Left hindlimb (tissue), 1 donor: ENCODE results near the gene FLYWCH2.

ENCODE experiments used
- DNase-seq: peaks from one replicate; pipeline ENCODE4 v3.0.0-alpha.2; 2018

The FLYWCH2 gene

GRCh38 chr16:2882650-2883457 is at the start of gene FLYWCH2:
Gene FLYWCH2 (plus strand): TSS chr16:2883215. CDS start chr16:2896450, 13,235 bp downstream.
- peak; percentile 98 for DNase-seq

DNA sequence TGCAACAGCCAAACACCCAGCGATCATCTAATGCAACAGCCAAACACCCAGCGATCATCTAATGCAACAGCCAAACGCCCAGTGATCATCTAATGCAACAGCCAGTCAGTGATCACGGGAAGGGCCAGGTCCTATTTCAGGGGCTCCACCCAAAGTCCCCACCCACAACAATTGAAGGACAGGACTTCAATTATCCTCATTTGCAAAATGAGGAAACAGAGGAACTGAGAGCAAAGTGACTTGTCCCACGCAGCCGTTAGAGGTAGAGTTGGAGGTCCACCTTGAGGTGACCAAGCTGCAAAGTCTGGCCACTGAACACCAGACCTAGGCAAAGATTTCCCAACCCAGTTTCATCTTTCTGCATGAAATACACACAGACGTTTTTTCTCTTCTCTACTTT is 49.2 kb upstream of the FLYWCH2 start:
- no peak for DNase-seq

DNA sequence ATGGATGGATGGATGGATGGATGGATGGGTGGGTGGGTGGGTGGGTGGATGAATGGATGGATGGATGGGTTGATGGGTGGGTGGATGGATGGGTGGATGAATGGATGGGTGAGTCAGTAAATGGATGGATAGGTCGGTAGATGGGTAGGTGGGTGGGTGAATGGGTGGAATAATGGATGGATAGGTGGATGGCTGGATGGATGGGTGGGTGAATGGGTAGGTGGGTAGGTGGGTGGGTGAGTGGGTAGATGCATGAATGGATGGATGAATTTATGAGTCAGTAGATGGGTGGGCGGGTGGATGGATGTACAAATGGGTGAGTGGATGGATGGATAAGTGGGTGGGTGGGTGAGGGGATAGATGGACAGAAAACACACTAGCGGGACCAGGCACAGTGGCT is 48.0 kb upstream of the FLYWCH2 start:
- no peak for DNase-seq

GRCh38 chr16:2835638-2836493 is 47.1 kb upstream of the FLYWCH2 start:
- DNase-seq = peak; percentile 61

GRCh38 chr16:2836646-2837508 is 46.1 kb upstream of the FLYWCH2 start:
- DNase-seq = no peak

- peak; percentile 70 for DNase-seq
Measured at GRCh38 chr16:2838928-2839327, 44.1 kb upstream of the FLYWCH2 start.

DNA sequence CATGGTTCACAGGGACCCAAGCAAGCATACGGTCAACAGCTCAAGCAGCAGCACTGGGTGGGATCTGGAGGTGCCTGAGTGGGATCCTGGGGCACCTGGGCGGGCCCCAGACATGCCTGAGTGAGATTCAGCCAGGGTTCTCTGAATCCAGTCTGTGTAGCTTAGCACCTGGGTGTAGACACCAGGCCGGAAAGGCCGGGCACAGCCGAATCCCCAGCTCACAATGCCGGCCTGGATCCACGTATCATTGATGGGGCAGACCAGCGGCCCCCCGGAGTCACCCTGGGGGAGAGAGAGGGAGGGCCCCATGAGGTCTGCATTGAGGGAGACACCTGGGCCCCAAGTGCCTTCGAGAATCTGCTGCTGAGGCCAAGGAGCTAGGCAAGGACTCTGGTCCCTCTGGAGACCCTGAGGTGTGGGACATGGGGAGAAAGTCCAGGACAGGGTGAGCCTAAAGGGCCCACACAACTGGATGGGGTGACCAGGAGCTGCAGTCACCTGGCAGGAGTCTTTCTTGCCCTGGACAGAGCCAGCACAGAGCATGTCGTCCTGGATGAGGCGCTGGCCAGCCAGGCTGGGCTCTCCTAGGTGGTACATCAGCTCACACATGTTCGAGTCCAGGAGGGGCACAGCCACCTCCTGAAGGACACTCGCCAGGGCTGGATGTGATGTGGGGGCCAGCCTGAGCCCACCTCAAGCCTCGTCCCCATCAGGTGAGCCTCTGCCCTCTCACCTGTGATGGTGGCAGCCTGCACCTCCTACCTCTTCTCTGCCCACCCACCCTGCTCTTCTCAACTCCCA is 43.2 kb upstream of the FLYWCH2 start:
- DNase-seq = no peak

DNA sequence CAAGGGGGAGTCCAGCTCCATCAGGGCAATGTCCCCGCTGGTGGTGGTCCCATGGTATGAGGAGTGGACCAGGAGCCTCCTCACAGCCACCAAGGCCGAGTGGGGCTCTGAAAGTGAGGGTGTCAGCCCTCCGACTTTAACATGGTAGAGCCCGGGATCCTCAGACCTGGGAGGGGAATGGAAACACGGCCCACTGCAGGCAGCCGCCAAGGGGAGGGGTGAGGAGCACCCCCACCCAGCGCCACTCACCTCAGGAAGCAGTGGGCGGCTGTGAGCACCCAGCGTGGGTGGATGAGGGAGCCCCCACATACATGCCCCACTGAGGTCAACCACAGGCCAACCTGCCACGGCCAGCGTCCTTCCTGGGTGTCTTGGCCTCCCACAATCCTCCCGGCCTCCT is 42.1 kb upstream of the FLYWCH2 start:
- DNase-seq = no peak

DNA sequence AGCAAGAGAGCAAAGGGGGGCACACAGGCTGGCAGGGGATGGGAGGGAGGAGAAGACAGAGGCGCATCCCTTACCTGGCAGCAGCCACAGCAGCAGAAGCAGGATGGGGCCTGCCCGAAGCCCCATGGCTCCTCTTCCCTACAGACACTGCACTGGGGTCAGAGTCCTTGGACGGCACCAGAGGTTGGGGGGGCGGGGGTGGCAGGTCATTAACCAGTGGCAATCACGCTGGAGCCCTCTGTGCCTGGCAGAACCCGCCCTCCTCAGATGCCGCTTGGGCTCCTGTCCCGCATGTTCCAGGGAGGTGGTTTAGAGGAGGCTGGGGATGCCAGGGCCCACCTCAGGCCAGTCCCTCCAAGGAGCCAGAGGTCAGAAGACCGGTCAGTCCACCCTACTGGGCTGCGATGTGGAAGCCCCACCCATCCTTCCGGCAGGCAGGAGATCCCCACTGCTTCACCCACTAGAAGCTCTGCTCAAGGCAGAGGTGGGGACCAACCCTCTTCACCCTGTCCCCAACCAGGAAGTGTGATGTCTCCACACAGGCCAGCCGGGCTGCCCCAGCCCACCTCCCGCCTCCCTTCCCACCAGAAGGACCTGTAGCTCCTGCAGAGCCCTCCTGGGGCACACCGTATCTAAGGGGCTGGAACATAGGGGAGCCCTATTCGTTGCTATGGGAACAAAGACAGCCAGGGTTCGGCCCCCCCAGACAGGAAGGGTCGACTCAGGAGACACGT is 41.2 kb upstream of the FLYWCH2 start:
- no peak for DNase-seq

DNA sequence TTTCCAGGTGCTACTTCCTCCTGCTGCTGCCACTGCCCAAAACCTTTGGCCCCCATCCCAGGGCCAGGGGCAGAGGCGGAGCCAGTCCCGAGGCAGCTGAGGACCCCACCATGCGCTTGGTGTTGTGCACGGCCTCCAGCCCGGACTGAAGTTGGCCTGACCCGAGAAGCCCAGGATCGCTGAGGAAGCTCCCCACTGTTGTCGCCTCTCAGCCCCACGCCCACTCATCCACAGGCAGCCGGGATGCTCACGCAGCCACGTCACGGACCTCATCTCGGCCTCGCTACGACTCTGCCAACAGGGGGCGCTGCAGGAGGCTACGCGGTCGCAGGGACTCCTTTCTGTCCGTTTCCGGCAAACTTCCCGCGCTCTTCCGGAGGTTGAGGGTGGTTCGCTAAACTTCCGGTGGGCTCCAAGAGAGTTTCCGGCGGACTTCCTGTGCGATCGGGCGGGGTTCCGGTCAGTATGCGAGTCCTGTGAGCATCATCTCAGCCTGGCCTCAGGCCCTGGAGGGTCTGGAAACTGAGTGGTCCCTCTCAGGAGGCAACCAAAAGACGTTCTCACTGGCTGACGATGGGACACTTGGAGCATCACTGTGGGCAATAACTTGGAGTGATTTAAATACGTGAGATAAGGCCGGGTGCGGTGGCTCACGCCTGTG is 40.5 kb upstream of the FLYWCH2 start:
- no peak for DNase-seq

GRCh38 chr16:2843526-2843925 is 39.5 kb upstream of the FLYWCH2 start:
- DNase-seq = no peak

DNA sequence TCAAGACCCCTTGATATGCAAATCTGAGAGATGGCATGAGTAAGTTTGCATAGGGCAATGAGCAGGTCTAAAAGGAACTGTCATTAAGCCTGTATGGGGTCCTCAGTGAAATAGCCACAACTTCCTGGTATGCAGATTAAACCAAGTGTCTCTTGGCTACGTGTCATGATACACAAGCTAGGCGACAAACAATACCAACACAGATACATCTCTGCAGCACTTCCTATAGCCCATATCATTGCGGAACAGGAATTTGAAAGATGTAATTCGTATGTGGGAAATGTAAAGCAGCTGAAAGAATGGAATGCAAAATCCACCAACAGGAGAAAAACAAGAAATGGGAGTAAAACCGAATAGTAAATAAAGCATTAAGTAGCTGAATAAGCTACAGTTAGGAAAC is 37.9 kb upstream of the FLYWCH2 start:
- no peak for DNase-seq

- DNase-seq = no peak
Measured at GRCh38 chr16:2846511-2847310, 36.3 kb upstream of the FLYWCH2 start.

DNA sequence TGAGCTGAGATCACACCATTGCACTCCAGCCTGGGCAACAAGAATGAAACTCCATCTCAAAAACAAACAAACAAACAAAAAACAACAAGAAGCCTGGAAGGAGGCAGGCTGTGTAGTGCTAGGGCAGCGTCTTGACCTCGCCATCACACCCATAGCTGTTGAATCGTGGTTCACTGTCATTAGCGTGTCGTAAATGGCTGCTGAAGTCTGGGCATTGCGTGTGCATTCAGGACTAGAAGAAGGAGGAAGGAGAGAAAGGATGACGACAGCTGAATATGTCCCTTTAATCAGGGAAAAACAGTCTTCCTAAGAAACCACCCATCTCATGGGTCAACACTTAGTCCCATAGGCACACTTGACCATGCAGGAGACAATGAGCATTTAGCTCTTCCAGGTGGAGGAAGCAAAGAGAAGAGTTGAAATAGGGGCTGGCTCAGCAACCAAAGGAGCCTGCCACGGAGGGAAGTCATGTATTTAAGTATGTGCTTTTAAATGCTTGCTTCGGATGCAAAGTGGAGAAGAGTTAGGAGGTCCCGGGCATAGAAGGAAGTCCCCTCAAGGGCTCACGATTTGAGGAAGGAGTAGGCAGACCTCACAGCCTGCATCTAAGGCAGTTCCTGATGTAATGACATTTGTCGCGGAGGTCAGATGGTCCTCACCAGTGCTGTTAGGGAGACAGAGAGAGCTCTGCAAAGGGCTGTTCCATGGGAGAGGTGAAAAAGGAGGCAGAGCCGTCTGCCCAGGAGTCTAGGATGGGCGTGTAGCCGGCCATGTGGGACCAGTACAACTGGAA is 33.9 kb upstream of the FLYWCH2 start:
- DNase-seq = no peak

DNA sequence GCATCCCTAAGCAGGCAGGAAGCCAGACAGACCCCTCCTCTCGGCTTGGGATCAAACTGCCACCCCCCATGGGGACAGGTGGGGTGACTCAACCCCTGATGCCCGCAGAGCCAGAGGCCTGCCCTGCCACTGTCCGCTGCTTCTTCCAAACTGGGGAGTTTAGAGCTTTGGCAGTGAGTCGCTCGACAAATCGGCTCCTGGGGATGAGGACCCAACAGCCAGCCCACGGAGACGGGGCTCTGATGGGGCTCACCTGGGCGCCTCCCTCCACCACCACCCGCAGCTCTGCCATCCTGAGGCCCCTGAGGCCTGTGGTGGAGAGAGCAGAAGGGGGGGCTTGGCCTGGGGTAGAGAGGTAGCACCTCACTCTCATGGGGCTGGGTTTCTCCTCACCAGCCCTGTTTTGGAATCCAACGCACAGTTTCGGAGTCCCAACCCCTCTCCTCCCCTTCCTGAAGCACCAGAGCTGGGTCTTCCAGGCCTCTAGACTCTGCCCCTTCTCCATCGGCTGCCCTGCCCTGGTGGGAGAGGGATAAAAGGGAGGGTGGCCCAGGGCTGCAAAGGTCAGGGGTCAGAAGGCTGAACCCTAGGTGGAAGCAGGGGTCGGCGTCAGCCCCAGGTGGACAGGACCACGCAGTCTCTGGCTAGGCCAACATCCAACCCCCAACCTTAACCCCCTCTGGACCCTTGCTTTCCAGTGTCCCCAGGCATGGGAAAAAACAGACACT is 30.8 kb upstream of the FLYWCH2 start:
- DNase-seq = no peak

DNA sequence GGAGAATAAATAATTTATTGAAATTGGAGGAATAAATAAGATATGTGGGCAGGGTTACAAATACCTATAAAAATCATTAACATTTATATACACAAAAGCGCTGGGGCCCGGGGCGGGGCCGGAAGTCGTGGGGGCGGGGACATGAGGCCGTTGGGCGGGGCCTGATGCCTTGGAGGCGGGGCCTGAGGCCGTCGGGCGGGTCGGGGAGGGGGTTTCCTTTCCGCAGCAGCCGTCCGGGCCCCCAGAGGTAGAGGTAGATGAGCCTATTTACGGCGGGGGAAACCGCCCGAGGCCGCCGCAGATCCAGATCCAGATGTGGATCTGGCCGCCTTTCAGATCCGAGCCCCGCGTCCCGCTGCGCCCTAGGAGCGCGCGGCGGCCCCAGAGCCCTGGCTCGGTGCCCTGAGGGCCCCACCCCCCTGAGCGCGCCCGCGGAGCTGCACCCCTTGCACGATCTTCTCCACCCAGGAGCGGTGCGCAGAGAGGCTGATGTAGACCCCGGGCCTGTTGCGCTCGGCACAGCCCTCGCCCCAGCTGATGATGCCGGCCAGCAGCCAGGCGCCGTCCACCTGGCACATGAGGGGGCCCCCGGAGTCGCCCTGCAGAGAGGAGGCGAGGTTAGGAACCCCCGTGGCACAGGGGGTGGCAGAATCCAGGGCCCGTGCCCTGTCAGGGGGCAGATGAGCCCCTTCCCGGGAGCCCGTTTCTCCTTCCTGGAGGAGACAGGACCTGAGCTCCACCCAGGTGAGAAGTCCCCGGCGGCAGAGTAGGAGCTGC is 30.1 kb upstream of the FLYWCH2 start:
- no peak for DNase-seq

- DNase-seq = no peak
Measured at GRCh38 chr16:2853531-2854073, 29.4 kb upstream of the FLYWCH2 start.
